ENCODE results near the gene DNM3. TPM values are rescaled to one million over a fixed set of nuclear protein-coding genes. Genes with fewer than 3 reads are reported as not detected.
"Not testable (repeated sequence)": the region's sequence is repeated elsewhere in the genome, so short reads cannot be mapped to it uniquely, and the experiment has no call there.

Gene DNM3
- total RNA-seq, 1 donor from 2014 or later = 0.41 TPM

DNA sequence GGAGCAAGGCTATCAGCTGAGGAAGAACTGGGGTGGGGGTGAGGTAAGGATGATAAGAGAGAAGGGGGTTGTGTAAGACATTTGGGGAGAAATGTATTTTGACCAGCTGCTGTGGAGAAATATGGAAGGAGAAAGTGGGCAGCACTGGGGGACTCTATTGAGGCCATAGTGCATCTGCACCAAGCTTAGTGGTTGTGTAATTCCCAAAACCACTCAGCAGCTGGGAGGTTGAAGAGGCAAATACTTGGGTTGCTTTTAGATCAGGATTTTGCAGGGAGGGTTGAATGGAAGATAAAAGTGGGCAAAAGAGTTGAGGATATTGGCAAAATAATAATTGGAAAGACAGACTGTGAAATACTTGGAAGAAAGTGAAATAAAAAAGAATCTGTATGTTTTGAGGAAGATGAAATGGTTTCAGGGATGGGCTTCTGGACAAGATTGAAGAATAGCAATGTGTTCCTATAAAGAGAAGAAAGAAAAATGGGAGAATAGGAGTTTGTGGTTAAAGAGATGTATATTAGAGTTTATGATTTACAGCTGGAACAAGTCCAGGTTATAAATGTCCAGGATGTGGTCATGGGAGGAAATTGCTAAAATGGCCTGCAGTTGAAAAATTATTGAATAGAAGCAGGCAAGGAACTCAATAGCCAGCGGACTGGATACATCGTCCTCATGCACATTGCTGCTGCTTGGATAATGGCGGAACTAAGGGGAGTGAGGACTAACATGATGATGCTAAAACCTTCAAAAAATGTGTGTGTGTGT lies 162.7 kb downstream of the DNM3 start:
- Mint-ChIP-seq H3K36me3 (ENCODE audit: low read depth) (no peaks in the 10 kb centered on the region), H3K27ac (no peak overlapping the region), H3K27me3 (ENCODE audit: low read depth) (peaks cover 3% of the 10 kb centered on the region), H3K4me1 (ENCODE audit: low read depth) (no peaks in the 10 kb centered on the region), H3K4me3 (ENCODE audit: low read depth) (no peak overlapping the region), H3K9me3 (no peaks in the 10 kb centered on the region)
- no peak for DNase-seq (ENCODE audit: low spot score)
- intact Hi-C loops (cut with micrococcal nuclease) = loop anchor here (2.0 to 5.0 kb wide), 3 partner anchors 391 to 438 kb away; partner anchors contain the start of gene PIGC

DNA sequence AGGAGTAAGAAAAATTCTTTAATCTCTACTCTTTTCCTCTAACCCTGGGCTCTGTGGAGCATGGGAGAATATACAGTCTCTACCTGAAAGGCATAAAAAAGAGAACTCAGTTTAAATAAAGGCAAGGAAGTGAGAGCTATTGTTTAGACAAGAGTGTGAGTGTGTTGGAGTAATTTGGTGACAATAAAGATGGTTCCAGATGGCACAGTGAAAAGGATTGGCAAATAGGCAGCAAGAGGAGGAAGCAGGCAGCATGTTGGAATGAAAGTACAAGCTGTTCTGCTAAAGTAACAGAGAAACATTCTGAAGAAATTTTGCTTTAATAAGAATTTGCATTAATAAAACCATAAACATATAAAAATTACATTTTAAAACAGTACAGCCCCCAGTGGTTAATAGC lies 163.4 kb downstream of the DNM3 start:
- no peaks in the 10 kb centered on the region for H3K36me3 Mint-ChIP-seq (ENCODE audit: low read depth)
- no peak for DNase-seq (ENCODE audit: low spot score)
- H3K27ac Mint-ChIP-seq = no peak overlapping the region
- H3K4me1 Mint-ChIP-seq (ENCODE audit: low read depth) = no peaks in the 10 kb centered on the region
- H3K4me3 Mint-ChIP-seq (ENCODE audit: low read depth) = no peak overlapping the region
- H3K9me3 Mint-ChIP-seq = peaks cover under 1% of the 10 kb centered on the region
- intact Hi-C loops (cut with micrococcal nuclease) = loop anchor here (5.0 kb wide), 2 partner anchors 423 to 438 kb away; partner anchors contain the start of gene PIGC
- H3K27me3 Mint-ChIP-seq (ENCODE audit: low read depth) = peaks cover 3% of the 10 kb centered on the region

- no peak overlapping the region for H3K27ac Mint-ChIP-seq
- H3K4me3 Mint-ChIP-seq (ENCODE audit: low read depth) = no peak overlapping the region
- intact Hi-C loops (cut with micrococcal nuclease) = no loop called here
- no peak for DNase-seq (ENCODE audit: low spot score)
- H3K4me1 Mint-ChIP-seq (ENCODE audit: low read depth) = no peaks in the 10 kb centered on the region
- H3K36me3 Mint-ChIP-seq (ENCODE audit: low read depth) = no peaks in the 10 kb centered on the region
- peaks cover 5% of the 10 kb centered on the region for H3K27me3 Mint-ChIP-seq (ENCODE audit: low read depth)
- H3K9me3 Mint-ChIP-seq = peaks cover 11% of the 10 kb centered on the region
Measured at GRCh38 chr1:172005856-172006255, 164.6 kb downstream of the DNM3 start.

DNA sequence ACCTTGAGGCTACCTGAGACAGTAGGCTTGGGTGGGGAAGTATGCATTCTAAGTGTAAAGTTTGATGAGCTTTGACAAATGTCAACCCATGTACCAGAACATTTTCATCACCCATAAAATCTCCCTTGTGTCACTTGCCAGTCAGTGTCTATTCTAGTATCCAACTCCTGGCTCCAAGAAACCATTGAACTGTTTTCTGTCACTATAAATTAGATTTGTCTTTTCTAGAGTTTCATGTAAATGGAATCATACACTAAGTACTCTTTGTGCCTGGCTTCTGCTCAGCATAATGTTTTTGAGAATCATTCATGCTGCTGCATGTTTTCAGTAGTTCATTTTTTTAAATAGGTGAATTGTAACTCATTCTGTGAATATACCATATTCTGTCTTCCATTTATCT lies 165.4 kb downstream of the DNM3 start:
- no peak overlapping the region for H3K4me3 Mint-ChIP-seq (ENCODE audit: low read depth)
- intact Hi-C loops (cut with micrococcal nuclease) = no loop called here
- no peaks in the 10 kb centered on the region for H3K4me1 Mint-ChIP-seq (ENCODE audit: low read depth)
- H3K9me3 Mint-ChIP-seq = peaks cover 11% of the 10 kb centered on the region
- DNase-seq (ENCODE audit: low spot score) = no peak
- H3K27me3 Mint-ChIP-seq (ENCODE audit: low read depth) = peaks cover 5% of the 10 kb centered on the region
- no peaks in the 10 kb centered on the region for H3K36me3 Mint-ChIP-seq (ENCODE audit: low read depth)
- H3K27ac Mint-ChIP-seq = no peak overlapping the region

- Mint-ChIP-seq H3K27ac (no peak overlapping the region), H3K27me3 (ENCODE audit: low read depth) (peaks cover 39% of the 10 kb centered on the region), H3K4me3 (ENCODE audit: low read depth) (no peak overlapping the region), H3K4me1 (ENCODE audit: low read depth) (no peaks in the 10 kb centered on the region), H3K36me3 (ENCODE audit: low read depth) (no peaks in the 10 kb centered on the region), H3K9me3 (no peaks in the 10 kb centered on the region)
- intact Hi-C loops (cut with micrococcal nuclease) = no loop called here
- no peak for DNase-seq (ENCODE audit: low spot score)
Measured at GRCh38 chr1:172018727-172019311, 177.5 kb downstream of the DNM3 start.

GRCh38 chr1:172019976-172020375 lies 178.7 kb downstream of the DNM3 start:
- Mint-ChIP-seq H3K4me1 (ENCODE audit: low read depth) (no peaks in the 10 kb centered on the region), H3K36me3 (ENCODE audit: low read depth) (no peaks in the 10 kb centered on the region), H3K9me3 (no peaks in the 10 kb centered on the region), H3K27ac (no peak overlapping the region), H3K4me3 (ENCODE audit: low read depth) (no peak overlapping the region), H3K27me3 (ENCODE audit: low read depth) (peaks cover 35% of the 10 kb centered on the region)
- no peak for DNase-seq (ENCODE audit: low spot score)
- intact Hi-C loops (cut with micrococcal nuclease) = no loop called here

GRCh38 chr1:172024516-172024915 lies 183.2 kb downstream of the DNM3 start:
- no peak overlapping the region for H3K4me3 Mint-ChIP-seq (ENCODE audit: low read depth)
- H3K27me3 Mint-ChIP-seq (ENCODE audit: low read depth) = peaks cover 27% of the 10 kb centered on the region
- H3K36me3 Mint-ChIP-seq (ENCODE audit: low read depth) = no peaks in the 10 kb centered on the region
- no peaks in the 10 kb centered on the region for H3K9me3 Mint-ChIP-seq
- DNase-seq (ENCODE audit: low spot score) = no peak
- no peak overlapping the region for H3K27ac Mint-ChIP-seq
- intact Hi-C loops (cut with micrococcal nuclease) = no loop called here
- H3K4me1 Mint-ChIP-seq (ENCODE audit: low read depth) = no peaks in the 10 kb centered on the region

- intact Hi-C loops (cut with micrococcal nuclease); H3K9me3 Mint-ChIP-seq; DNase-seq (ENCODE audit: low spot score); H3K36me3 Mint-ChIP-seq (ENCODE audit: low read depth); H3K4me1 Mint-ChIP-seq (ENCODE audit: low read depth); H3K27ac Mint-ChIP-seq; H3K4me3 Mint-ChIP-seq (ENCODE audit: low read depth): not testable (repeated sequence)
- peaks cover 22% of the 10 kb centered on the region for H3K27me3 Mint-ChIP-seq (ENCODE audit: low read depth)
Measured at GRCh38 chr1:172024944-172025738, 183.8 kb downstream of the DNM3 start.

DNA sequence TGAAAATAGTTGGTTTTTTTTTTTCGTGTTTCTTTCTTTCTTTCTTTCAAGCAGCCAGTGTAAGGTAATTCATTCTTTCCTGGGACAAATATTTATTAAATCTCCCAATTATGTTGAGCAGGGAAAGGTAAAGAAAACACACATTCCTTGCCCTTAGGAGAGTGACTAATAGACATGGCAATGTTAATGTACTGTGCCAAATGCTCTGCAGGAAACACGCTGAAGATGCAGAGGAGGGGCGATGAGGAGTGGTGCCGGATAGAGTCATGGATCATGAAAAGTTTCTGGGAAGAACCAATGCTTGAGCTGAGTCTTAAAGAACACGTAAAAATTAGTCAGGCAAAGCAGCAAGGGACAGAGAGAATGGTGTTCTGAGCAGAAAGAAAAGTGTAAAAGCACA lies 199.2 kb downstream of the DNM3 start:
- no peak overlapping the region for H3K27ac Mint-ChIP-seq

GRCh38 chr1:172041102-172041501 lies 199.8 kb downstream of the DNM3 start:
- intact Hi-C loops (cut with micrococcal nuclease) = no loop called here
- H3K27ac Mint-ChIP-seq = no peak overlapping the region
- no peak for DNase-seq (ENCODE audit: low spot score)

More for the DNA sequence above, 199.2 kb downstream of the DNM3 start:
- H3K9me3 Mint-ChIP-seq = peaks cover 2% of the 10 kb centered on the region
- intact Hi-C loops (cut with micrococcal nuclease) = no loop called here
- H3K4me3 Mint-ChIP-seq (ENCODE audit: low read depth) = no peak overlapping the region
- peaks cover 3% of the 10 kb centered on the region for H3K27me3 Mint-ChIP-seq (ENCODE audit: low read depth)
- peaks cover 7% of the 10 kb centered on the region for H3K4me1 Mint-ChIP-seq (ENCODE audit: low read depth)
- DNase-seq (ENCODE audit: low spot score) = no peak
- H3K36me3 Mint-ChIP-seq (ENCODE audit: low read depth) = no peaks in the 10 kb centered on the region

GRCh38 chr1:172041742-172042141 lies 200.4 kb downstream of the DNM3 start:
- Mint-ChIP-seq H3K27ac (no peak overlapping the region), H3K4me1 (ENCODE audit: low read depth) (peaks cover 7% of the 10 kb centered on the region), H3K36me3 (ENCODE audit: low read depth) (no peaks in the 10 kb centered on the region), H3K4me3 (ENCODE audit: low read depth) (no peak overlapping the region), H3K27me3 (ENCODE audit: low read depth) (peaks cover 3% of the 10 kb centered on the region), H3K9me3 (no peaks in the 10 kb centered on the region)
- intact Hi-C loops (cut with micrococcal nuclease) = no loop called here
- DNase-seq (ENCODE audit: low spot score) = no peak

More at GRCh38 chr1:172041102-172041501, 199.8 kb downstream of the DNM3 start:
- no peaks in the 10 kb centered on the region for H3K9me3 Mint-ChIP-seq
- H3K27me3 Mint-ChIP-seq (ENCODE audit: low read depth) = peaks cover 3% of the 10 kb centered on the region
- H3K36me3 Mint-ChIP-seq (ENCODE audit: low read depth) = no peaks in the 10 kb centered on the region
- H3K4me3 Mint-ChIP-seq (ENCODE audit: low read depth) = no peak overlapping the region
- peaks cover 7% of the 10 kb centered on the region for H3K4me1 Mint-ChIP-seq (ENCODE audit: low read depth)

DNA sequence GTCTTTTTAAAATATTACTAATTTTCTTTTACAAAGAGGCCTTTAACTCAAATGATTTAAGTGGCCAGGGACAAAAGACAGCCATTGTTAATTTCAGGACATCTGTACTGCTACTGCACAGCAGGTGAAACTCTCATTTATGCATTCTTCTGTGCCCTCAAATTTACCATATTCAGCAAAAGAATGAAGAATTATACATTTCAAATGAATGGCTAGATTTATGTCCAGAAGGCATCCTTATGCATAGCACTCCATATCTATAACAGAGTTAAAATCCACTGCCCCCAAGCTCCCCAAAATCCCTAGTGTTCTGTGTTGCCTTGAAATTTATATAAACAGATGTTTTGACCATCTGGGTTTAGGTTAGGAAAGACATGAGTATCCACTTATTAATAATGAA lies 202.6 kb downstream of the DNM3 start:
- no peak overlapping the region for H3K4me3 Mint-ChIP-seq (ENCODE audit: low read depth)
- no peaks in the 10 kb centered on the region for H3K9me3 Mint-ChIP-seq
- H3K4me1 Mint-ChIP-seq (ENCODE audit: low read depth) = peaks cover 7% of the 10 kb centered on the region
- DNase-seq (ENCODE audit: low spot score) = no peak
- H3K36me3 Mint-ChIP-seq (ENCODE audit: low read depth) = no peaks in the 10 kb centered on the region
- H3K27me3 Mint-ChIP-seq (ENCODE audit: low read depth) = peaks cover 2% of the 10 kb centered on the region
- no peak overlapping the region for H3K27ac Mint-ChIP-seq
- intact Hi-C loops (cut with micrococcal nuclease) = no loop called here

DNA sequence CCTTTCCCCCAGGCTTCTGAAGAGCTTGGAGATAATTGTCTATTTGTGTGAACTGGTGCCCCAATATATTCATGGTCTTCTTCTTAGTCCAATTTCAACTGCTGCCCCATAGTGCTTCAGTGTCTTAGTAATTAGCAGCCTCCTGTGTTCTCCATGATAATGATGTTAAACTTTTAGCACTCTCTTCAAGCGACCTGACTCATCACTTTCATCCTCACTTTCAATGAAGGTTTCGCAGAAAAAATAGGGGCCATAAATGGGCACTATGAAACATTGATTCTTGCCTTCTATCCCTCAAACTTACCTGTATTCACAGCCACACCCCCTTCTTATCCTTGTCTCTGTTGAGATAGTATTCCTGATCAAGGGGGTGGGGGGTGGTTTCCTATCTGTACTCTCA lies 210.6 kb downstream of the DNM3 start:
- no peak overlapping the region for H3K4me3 Mint-ChIP-seq (ENCODE audit: low read depth)
- H3K27ac Mint-ChIP-seq = no peak overlapping the region
- no peaks in the 10 kb centered on the region for H3K36me3 Mint-ChIP-seq (ENCODE audit: low read depth)
- no peaks in the 10 kb centered on the region for H3K27me3 Mint-ChIP-seq (ENCODE audit: low read depth)
- no peaks in the 10 kb centered on the region for H3K4me1 Mint-ChIP-seq (ENCODE audit: low read depth)
- DNase-seq (ENCODE audit: low spot score) = no peak
- no peaks in the 10 kb centered on the region for H3K9me3 Mint-ChIP-seq
- intact Hi-C loops (cut with micrococcal nuclease) = no loop called here
